GM12891 (cell line): Measurements from ENCODE around the gene FOXN4.

Experiments used
- DNase-seq: peaks from one replicate; pipeline ENCODE4 v3.0.0; 2011; ENCODE audit warnings: low spot score; ENCODE audit not compliant: insufficient read length
- FAIRE-seq: peaks from 2 replicates; lab custom pipeline; 2011; peaks lifted over from hg19 to GRCh38; lab: Jason Lieb, UNC
- PAX5 ChIP-seq: IDR thresholded peaks from 2 replicates; pipeline ENCODE4 v1.6.1; 2011; ENCODE audit warnings: low read length, moderate library complexity, mild to moderate bottlenecking; ENCODE audit not compliant: insufficient read depth, severe bottlenecking
- POLR2A ChIP-seq: IDR thresholded peaks from 2 replicates; pipeline ENCODE4 v1.6.1; 2011; ENCODE audit warnings: low read depth, low read length, control low read depth
- POLR2AphosphoS5 ChIP-seq: IDR thresholded peaks from 2 replicates; pipeline ENCODE4 v1.6.1; 2011; ENCODE audit warnings: low read depth, low read length, control low read depth
- POU2F2 ChIP-seq: IDR thresholded peaks from 2 replicates; pipeline ENCODE4 v1.6.1; 2011; ENCODE audit warnings: low read depth, mild to moderate bottlenecking, control low read depth, low read length, moderate library complexity
- SPI1 ChIP-seq: IDR thresholded peaks from 2 replicates; pipeline ENCODE4 v1.6.1; 2011; ENCODE audit warnings: low read depth, low read length, control low read depth
- TAF1 ChIP-seq: IDR thresholded peaks from 2 replicates; pipeline ENCODE4 v1.6.1; 2011; ENCODE audit warnings: low read depth, low read length, control low read depth

Gene FOXN4

GRCh38 chr12:109293106-109293505 is 16.0 kb downstream of the FOXN4 start:
- TF ChIP-seq POLR2AphosphoS5, result no peak
- FAIRE-seq, result no peak
- DNase-seq, result no peak

DNA sequence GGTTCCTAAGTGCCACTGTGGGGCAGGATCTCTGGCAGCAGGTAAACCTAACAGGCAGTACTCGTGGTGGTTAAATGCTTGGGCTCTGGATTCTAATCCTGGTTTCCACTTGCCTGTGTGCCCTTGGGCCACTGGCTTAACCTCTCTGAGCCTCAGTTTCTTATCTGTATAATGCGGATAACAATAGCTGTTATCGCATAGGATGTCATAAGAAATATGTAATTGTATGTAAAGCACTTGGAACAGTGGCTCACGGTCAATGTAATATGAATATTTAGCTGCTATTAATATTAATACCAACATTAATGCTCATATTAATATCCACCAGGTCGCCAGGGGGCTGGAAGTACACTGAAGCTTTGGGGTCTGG is 16.8 kb downstream of the FOXN4 start:
- FAIRE-seq, result no peak

GRCh38 chr12:109291521-109292341 is 17.4 kb downstream of the FOXN4 start:
- FAIRE-seq (no peak), DNase-seq (no peak)

More for the DNA sequence above, 16.8 kb downstream of the FOXN4 start:
- TF ChIP-seq TAF1 (no peak), PAX5 (no peak), POLR2A (no peak), SPI1 (no peak), POLR2AphosphoS5 (no peak), POU2F2 (no peak)
- no peak for DNase-seq

DNA sequence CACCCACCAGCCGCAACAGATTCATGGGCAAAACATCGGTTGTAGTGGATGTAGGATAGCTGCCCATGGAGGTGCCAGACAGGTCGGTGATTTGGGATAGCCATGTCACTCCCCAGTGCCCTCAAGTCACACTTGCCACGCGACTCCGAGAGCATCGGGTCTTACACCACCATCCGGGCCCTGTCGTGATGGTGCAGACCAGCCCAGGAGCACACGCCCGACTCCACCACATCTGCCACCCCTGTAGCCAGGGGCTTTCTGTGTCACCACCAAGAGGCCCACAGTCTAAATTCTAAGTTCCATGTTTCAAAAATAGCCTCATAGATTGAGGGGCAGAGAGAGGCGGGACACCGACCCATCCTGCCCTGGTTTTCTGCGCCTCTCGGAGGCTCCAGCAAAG is 18.0 kb downstream of the FOXN4 start:
- TF ChIP-seq POLR2AphosphoS5 (no peak), PAX5 (no peak), TAF1 (no peak), SPI1 (no peak), POLR2A (no peak)
- no peak for DNase-seq
- FAIRE-seq, result no peak

More at GRCh38 chr12:109291521-109292341, 17.4 kb downstream of the FOXN4 start:
- no peak for TF ChIP-seq PAX5
- TF ChIP-seq TAF1, result no peak
- TF ChIP-seq POLR2A, result no peak
- no peak for TF ChIP-seq POLR2AphosphoS5
- no peak for TF ChIP-seq POU2F2
- TF ChIP-seq SPI1, result no peak

- TF ChIP-seq TAF1 (no peak), PAX5 (no peak), POU2F2 (no peak), POLR2A (no peak), SPI1 (no peak), POLR2AphosphoS5 (no peak)
- FAIRE-seq (no peak), DNase-seq (no peak)
These were observed 19.0 kb downstream of the FOXN4 start for GRCh38 chr12:109290061-109290460.

- DNase-seq, result no peak
- no peak for FAIRE-seq
- no peak for TF ChIP-seq TAF1
- no peak for TF ChIP-seq POLR2AphosphoS5
- no peak for TF ChIP-seq SPI1
- no peak for TF ChIP-seq POLR2A
- TF ChIP-seq PAX5, result no peak
- TF ChIP-seq POU2F2, result no peak
These were observed 19.5 kb downstream of the FOXN4 start for GRCh38 chr12:109289551-109289950.

DNA sequence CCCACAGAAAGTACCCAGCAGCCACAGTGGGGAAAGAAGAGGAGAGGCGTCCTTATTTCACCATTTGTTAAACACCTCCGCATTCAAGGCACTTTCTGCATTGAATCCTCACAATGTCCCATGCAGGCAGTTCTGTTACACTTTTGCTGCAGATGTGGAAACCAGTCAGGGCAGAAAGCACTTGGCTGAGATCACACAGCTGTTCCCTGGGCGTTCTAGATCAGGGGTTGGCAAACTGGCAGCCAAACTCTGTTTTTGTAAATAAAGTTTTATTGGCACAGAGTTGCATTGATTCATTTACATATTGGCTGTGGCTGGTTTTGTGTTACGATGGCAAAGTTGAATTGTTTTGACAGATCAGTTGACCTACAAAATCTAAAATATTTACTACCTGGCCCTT is 20.1 kb downstream of the FOXN4 start:
- DNase-seq (no peak), FAIRE-seq (no peak)
- TF ChIP-seq POLR2AphosphoS5 (no peak), PAX5 (no peak), TAF1 (no peak), POLR2A (no peak), SPI1 (no peak), POU2F2 (no peak)

DNA sequence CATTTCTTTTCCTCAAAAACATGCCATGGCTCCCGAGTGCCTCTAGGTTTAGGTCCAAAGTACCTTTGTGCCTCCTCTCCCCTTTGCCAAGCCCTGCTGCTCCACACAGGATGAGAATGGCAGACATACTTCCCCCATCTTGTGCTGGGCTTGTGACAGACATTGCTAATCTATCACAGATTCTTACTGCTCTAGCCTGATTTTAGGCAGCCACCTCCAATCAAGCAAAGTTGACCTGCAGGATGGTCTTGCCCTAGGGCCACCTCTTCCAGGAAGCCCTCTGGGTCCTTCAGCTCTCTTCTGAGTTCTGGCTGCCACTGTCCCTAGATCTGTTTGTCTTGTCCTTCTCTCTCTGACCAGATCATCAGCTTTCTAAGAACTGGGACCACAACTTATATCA is 20.5 kb downstream of the FOXN4 start:
- DNase-seq (no peak), FAIRE-seq (no peak)
- TF ChIP-seq POLR2A (no peak), TAF1 (no peak), POU2F2 (no peak), POLR2AphosphoS5 (no peak), SPI1 (no peak), PAX5 (no peak)

- TF ChIP-seq TAF1 (no peak), SPI1 (no peak), POLR2A (no peak), PAX5 (no peak), POU2F2 (no peak), POLR2AphosphoS5 (no peak)
- FAIRE-seq, result no peak
These were observed 21.1 kb downstream of the FOXN4 start for GRCh38 chr12:109287811-109288469.

More at GRCh38 chr12:109287811-109288469, 21.1 kb downstream of the FOXN4 start:
- no peak for DNase-seq
